ENCODE measurements around the gene MAB21L4.

MAB21L4 gene

GRCh38 chr2:240904216-240905175 lies 8.5 kb upstream of the MAB21L4 start:
- Histone ChIP-seq H3K27ac (ENCODE audit: extremely low read depth, low read depth, low read length) (no peak overlapping the region), H3K36me3 (ENCODE audit: control insufficient read depth in 2 of 2, insufficient read depth in 1 of 2, low read length in 2 of 2) (no peaks in the 10 kb centered on the region), H3K4me3 (ENCODE audit: low read depth, low read length) (no peak overlapping the region), H3K9me3 (ENCODE audit: control insufficient read depth, insufficient read depth, low read depth, low read length) (no peaks in the 10 kb centered on the region), H3K4me1 (ENCODE audit: control insufficient read depth, insufficient read depth, low read length) (no peaks in the 10 kb centered on the region; the same call in 1 of the 2 replicates)
- CTCF ChIA-PET, result no interaction called here
- POLR2A ChIA-PET, result no interaction called here
- no peak for TF ChIP-seq ZNF558 (tag by site-specific recombination; IDR thresholded peaks at IDR 0.05)
- peak; percentile 72 for TF ChIP-seq ZIC2 (tag by site-specific recombination; IDR thresholded peaks at IDR 0.05)

GRCh38 chr2:240903191-240904060 lies 7.5 kb upstream of the MAB21L4 start:
- POLR2A ChIA-PET, result no interaction called here
- H3K27ac ChIP-seq (ENCODE audit: extremely low read depth, low read depth, low read length), result no peak overlapping the region
- TF ChIP-seq ZNF488 (tag by site-specific recombination; IDR thresholded peaks at IDR 0.05) (no peak), SP7 (tag by site-specific recombination; IDR thresholded peaks at IDR 0.05) (no peak), OVOL3 (tag by site-specific recombination; IDR thresholded peaks at IDR 0.05) (no peak), ZBTB1 (tag by site-specific recombination; IDR thresholded peaks at IDR 0.05) (no peak), ZNF449 (tag by site-specific recombination; IDR thresholded peaks at IDR 0.05) (no peak), ZNF510 (tag by site-specific recombination; IDR thresholded peaks at IDR 0.05; ENCODE audit: insufficient replicate concordance) (no peak), ZNF660 (tag by site-specific recombination; IDR thresholded peaks at IDR 0.05) (no peak), ZBTB11 (tag by site-specific recombination; conservative IDR thresholded peaks at IDR 0.05; ENCODE audit: low read depth) (no peak), SCRT1 (tag by site-specific recombination; IDR thresholded peaks at IDR 0.05; ENCODE audit: borderline replicate concordance) (no peak), PRDM4 (tag by site-specific recombination; IDR thresholded peaks at IDR 0.05) (no peak), BCL11A (tag by site-specific recombination; IDR thresholded peaks at IDR 0.05; ENCODE audit: low read depth) (no peak), ZNF654 (tag by site-specific recombination; IDR thresholded peaks at IDR 0.05; ENCODE audit: low read depth) (no peak), ZNF530 (tag by site-specific recombination; IDR thresholded peaks at IDR 0.05; ENCODE audit: low read depth) (no peak), ZNF121 (tag by site-specific recombination; IDR thresholded peaks at IDR 0.05) (no peak), ZFP3 (tag by site-specific recombination; IDR thresholded peaks at IDR 0.05; ENCODE audit: low read depth) (no peak), ZNF645 (tag by site-specific recombination; IDR thresholded peaks at IDR 0.05) (no peak)
- no peaks in the 10 kb centered on the region for H3K9me3 ChIP-seq (ENCODE audit: control insufficient read depth, insufficient read depth, low read depth, low read length)
- H3K4me1 ChIP-seq (ENCODE audit: control insufficient read depth, insufficient read depth, low read length), result no peaks in the 10 kb centered on the region; the same call in 1 of the 2 replicates
- H3K4me3 ChIP-seq (ENCODE audit: low read depth, low read length), result no peak overlapping the region
- no peaks in the 10 kb centered on the region for H3K36me3 ChIP-seq (ENCODE audit: control insufficient read depth in 2 of 2, insufficient read depth in 1 of 2, low read length in 2 of 2)
- CTCF ChIA-PET, result interaction anchor here (1.5 kb wide), 1 partner anchor 11 kb away, joined by 5 read pairs; no protein-coding TSS in a partner anchor
